Embryonic facial prominence (tissue), 1 donor: ENCODE data around the gene RNF220.
"Not testable (repeated sequence)": the region's sequence is repeated elsewhere in the genome, so short reads cannot be mapped to it uniquely, and the experiment has no call there.

ENCODE experiments used
- DNase-seq: peaks from one replicate; pipeline ENCODE4 v3.0.0-alpha.2; 2016; ENCODE audit errors: extremely low spot score

Gene RNF220

GRCh38 chr1:44549510-44549909 lies 144.5 kb downstream of the RNF220 start:
- no peak for DNase-seq

- DNase-seq = no peak
Measured at GRCh38 chr1:44553127-44553758, 148.2 kb downstream of the RNF220 start.

DNA sequence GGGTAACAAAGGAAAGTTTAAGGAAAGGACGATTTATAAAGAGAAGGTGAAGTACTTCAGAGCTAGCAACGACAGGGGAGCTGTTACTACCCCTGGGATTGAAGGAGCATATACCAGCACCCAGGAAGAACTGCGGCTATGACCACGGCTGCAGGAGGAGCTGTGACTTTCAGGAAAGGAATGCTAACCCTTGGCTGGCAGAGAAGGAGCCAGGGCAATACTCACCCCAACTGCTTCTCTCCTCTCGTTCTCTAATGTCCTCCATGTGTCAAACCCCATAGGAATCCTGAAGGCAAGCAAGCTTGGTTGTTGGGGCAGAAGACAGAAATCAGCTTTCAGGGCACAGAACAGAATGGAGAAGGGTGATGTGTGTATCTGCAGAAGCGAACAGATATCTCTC lies 148.7 kb downstream of the RNF220 start:
- DNase-seq = no peak

- no peak for DNase-seq
Measured at GRCh38 chr1:44554706-44555105, 149.7 kb downstream of the RNF220 start.

GRCh38 chr1:44557778-44558177 lies 152.7 kb downstream of the RNF220 start:
- no peak for DNase-seq

- no peak for DNase-seq
Measured at GRCh38 chr1:44558883-44559282, 153.8 kb downstream of the RNF220 start.

DNA sequence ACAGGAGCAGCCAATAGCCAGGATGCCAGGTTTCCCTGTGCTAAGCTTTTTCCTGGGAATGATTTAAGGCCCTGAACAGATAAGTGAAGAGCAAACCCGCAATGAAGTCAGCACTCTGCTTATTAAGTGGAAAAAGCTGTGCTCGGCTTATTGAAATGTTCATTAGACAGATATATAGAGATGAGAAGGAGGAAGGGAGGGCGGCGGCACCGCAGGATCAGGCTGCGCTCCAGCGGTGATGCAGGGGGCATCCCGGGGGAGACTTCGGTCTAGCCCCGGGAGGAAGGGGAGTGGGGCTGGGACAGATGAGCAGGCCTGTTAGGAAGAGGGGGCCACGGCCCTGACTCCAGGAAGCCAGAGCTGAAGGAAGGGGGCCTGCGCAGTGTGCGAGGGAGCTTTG lies 154.3 kb downstream of the RNF220 start:
- no peak for DNase-seq

DNA sequence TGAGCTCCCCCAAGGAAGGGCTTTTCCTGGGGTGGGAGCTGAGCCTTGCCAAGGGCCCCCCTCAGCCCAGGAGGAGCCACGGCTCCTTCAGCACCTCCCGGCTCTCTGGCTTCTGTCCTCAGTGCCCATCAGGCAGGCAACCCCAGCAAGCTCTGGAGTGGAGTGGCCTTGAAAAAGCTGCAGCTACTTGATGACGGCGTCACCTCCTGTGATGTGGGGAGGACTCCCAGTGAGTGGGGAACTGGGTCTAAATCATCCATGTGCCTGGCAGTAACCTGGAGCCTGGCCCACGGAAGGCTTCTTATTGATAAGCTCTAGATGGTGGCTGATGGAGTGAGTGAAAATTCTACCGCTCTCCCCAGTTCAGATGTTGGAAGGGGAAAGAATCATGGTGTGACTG lies 154.9 kb downstream of the RNF220 start:
- no peak for DNase-seq

DNA sequence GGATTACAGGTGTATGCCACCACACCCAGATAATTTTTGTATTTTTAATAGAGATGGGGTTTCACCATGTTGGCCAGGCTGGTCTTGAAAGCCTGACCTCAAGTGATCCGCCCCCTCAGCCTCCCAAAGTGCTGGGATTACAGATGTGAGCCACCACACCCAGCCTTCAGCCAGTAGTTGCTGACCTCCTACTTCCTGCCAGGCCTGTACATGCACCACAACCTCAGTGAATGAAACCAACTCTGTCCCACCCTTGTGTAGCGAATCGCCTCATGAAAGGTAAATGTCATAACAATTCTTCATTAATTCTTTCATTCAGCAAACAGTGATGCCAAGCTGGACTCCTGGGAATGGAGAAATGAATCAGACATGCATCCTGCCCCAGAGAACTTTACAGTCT lies 155.6 kb downstream of the RNF220 start:
- not testable (repeated sequence) for DNase-seq

DNA sequence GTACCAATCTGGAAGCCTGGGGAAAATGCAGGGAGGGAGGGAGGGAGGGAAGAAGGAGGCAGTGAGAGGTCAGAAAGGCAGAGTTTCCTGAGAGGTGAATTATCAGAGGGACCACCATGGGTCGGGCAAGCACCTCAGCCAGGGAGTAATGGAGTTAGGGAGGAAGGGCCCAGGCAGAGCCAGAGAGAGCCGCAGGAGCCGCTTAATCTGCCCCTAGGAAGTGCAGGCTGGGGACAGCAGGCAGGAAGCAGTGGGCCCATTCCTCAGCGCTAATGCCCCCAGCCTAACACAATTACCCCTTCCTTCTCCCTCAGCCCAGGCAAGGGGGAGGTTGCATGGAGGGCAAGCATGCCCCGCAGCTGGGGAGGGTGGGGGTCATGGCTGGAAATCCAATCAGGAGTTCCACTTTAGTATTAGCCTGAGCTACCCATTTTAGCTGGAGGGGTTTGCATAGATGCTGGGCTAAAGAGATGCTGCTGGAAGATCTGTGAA lies 160.2 kb downstream of the RNF220 start:
- DNase-seq = no peak

- no peak for DNase-seq
Measured at GRCh38 chr1:44565833-44566232, 160.8 kb downstream of the RNF220 start.

DNA sequence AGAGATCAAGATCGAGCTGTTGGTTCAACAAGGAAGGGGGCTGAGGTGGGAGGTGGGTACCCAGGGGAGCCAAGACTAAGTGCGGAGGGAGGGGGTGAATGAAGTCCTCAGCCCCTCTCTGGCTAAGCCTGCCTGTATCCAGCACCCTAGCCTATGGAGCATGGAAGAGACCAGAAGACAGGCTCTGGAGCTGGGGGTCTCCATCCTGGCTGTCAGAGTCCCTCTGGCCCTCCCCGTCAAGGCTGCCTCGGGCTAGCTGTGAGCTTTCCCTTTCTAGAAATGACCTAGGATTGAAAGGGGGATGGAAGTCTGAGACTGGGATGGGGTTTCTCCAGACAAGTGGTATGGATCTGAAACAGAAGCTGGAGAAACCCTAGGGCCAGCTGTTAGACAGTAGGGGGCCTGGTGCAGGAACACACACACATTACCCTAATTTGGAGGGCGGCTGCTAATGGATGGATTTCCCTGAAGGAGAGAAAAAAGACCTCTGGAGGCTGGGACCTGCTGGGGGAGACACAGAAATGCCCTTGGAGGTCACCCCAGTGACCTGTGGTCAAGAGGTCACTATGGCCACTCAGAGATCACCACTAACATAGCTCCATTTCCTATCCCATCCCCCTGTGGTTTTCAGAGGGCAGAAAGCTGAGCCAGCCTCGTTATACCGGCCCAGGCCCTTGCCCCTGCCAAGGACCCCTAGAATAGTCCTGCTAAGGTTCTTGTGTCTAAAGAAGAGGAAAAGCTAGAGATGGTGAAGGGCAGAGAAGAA lies 161.4 kb downstream of the RNF220 start:
- DNase-seq = no peak

GRCh38 chr1:44568128-44568900 lies 163.3 kb downstream of the RNF220 start:
- no peak for DNase-seq

DNA sequence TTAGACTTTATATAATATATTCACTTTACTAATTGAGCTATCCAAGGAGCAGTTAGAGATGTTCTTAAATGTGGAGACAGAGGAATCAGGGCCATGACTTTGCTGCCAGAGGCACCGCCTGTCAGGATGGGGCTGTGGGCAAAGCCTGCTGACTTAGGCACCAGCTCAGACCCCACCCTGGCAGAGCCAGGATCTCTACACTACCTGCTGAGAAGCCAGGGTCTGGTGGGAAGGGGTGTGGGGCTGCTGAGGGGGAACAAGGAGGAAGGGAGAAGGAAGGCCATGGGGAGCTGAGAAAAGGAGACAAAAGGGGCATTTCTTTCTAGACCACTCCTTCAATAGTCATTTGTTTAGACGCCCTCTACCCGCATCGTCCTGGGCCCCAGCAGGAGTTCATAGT lies 164.4 kb downstream of the RNF220 start:
- no peak for DNase-seq

- DNase-seq = no peak
Measured at GRCh38 chr1:44571712-44572571, 166.9 kb downstream of the RNF220 start.

DNA sequence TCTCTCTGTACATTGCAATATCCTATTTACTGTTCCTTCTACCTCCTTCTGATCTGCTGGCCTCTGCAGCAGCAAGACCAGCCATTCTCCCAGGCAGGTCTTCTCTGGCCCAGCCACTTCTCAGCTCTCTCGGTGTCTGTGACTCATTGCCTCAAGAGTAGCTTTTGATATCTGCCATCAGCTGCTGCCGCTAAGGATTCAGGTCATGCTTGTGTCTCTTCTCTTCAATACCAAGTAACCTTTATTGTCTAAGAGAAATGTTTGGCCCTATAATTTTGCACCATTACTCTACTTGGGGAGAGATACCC lies 167.5 kb downstream of the RNF220 start:
- DNase-seq = no peak

DNA sequence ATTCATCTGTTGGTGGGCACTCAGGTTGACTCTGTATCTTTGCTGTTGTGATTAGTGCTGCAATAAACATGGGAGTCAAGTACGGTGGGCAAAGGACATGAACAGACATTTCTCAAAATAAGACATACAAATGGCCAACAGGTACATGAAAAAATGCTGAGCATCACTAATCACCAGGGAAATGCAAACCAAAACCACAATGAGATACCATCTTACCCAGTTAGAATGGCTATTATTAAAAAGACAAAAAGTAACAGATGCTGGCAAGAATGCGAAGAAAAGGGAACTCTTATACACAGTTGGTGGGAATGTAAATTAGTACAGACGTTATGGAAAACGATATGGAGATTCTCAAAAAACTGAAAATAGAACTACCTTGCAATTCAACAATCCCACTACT lies 170.3 kb downstream of the RNF220 start:
- DNase-seq = no peak

GRCh38 chr1:44576456-44577150 lies 171.5 kb downstream of the RNF220 start:
- no peak for DNase-seq

- no peak for DNase-seq
Measured at GRCh38 chr1:44581205-44581604, 176.2 kb downstream of the RNF220 start.

- DNase-seq = no peak
Measured at GRCh38 chr1:44584167-44584566, 179.1 kb downstream of the RNF220 start.

- DNase-seq = no peak
Measured at GRCh38 chr1:44585315-44585920, 180.4 kb downstream of the RNF220 start.
